Hepatocyte (in vitro differentiated cells): ENCODE data around the gene P2RX4.

Experiments used
- CTCF ChIP-seq: fragments of 200-600 bp; sonication (generic); IDR thresholded peaks from 2 replicates; pipeline ENCODE4 v1.5.1; 2016; ENCODE audit warnings: antibody characterized with exemption, mild to moderate bottlenecking; ENCODE audit not compliant: poor library complexity
- EZH2 ChIP-seq: fragments of 200-600 bp; sonication (generic); IDR thresholded peaks from 2 replicates; pipeline ENCODE4 v1.6.1; 2016; ENCODE audit warnings: antibody characterized with exemption, mild to moderate bottlenecking, borderline replicate concordance

DNA sequence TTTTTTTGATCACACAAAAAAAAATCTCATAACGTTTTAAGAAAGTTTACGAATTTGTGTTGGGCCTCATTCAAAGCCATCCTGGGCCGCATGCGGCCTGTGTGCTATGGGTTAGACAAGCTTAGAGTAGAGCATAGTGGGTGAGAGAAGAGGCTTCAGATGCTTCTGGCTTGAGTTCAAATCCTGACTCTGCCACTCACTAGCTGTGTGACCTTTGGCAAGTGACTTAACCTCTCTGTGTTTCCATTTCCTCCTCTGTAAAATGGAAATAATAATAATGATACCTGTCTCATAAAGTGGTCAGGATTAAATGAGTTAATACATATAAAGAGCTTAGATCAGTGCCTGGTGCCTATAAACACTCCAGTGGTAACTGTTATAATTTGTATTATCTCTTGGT, 6.2 kb downstream of the P2RX4 start:
- TF ChIP-seq CTCF (no peak), EZH2 (no peak)
